K562 (cell line): ENCODE measurements around the gene MAML1. TPM values are rescaled to one million over a fixed set of nuclear protein-coding genes. Genes with fewer than 3 reads are reported as not detected.

Source experiments
- ATAC-seq: fragments of 200-7000 bp; cut with Tn5 transposase; 3 replicates; pipeline ENCODE4 v1.9.1; 2020; ENCODE audit warnings: moderate library complexity
- BruUV-seq: library from RNA; stranded (reverse); fragments of 400-500 nt; replicated peaks from 2 replicates; lab custom pipeline; 2021; lab: Mats Ljungman, UMichigan
- CTCF ChIA-PET: fragments of 300-600 bp; formaldehyde crosslinking; extraction: SDS; loops from one replicate; lab custom pipeline; 2021; ENCODE audit warnings: low intra/inter-chr PET ratio; lab: Yijun Ruan, JAX
- POLR2A ChIA-PET: fragments of 300-600, 350-650 bp; sonication (Branson Sonifier 250); formaldehyde crosslinking; extraction: SDS; loops from one replicate; lab custom pipeline; 2021; ENCODE audit warnings: antibody characterized with exemption, inconsistent platforms; lab: Yijun Ruan, JAX
- DNase-seq, 4 experiments: peaks; one replicate each; pipeline versions ENCODE4 v3.0.0 to v3.0.0-alpha.2; 2011 to 2018; ENCODE audit warnings: low spot score in 3 of 4, mixed read lengths in 3 of 4; ENCODE audit errors: extremely low read depth in 1 of 4
- FAIRE-seq: peaks from 2 replicates; lab custom pipeline; 2011; peaks lifted over from hg19 to GRCh38; lab: Jason Lieb, UNC
- H2AFZ ChIP-seq: 2 replicates; pipeline ENCODE4 v1.6.0; 2011; ENCODE audit warnings: low read depth, low read length, control low read depth, inconsistent platforms
- H3K27ac ChIP-seq: fragments of 200-600 bp; 3 replicates; pipeline ENCODE4 v1.8.0; 2011; ENCODE audit warnings: low read depth, mild to moderate bottlenecking, control low read depth, inconsistent platforms, low read length, moderate library complexity, mixed read lengths; ENCODE audit errors: extremely low read depth
- H3K27me3 ChIP-seq, 2 experiments: fragments of 300-600 bp in 1 of 2; 2 replicates in 1 of 2; 3 replicates in 1 of 2; pipeline versions ENCODE4 v1.6.0 to v1.8.0; 2011; ENCODE audit warnings: inconsistent platforms in 2 of 2, low read length in 2 of 2, mild to moderate bottlenecking in 1 of 2, mixed read lengths in 1 of 2, moderate library complexity in 1 of 2; ENCODE audit not compliant: control insufficient read depth in 2 of 2, insufficient read depth in 2 of 2
- H3K36me3 ChIP-seq: fragments of 300-600 bp; 3 replicates; pipeline ENCODE4 v1.8.0; 2011; ENCODE audit warnings: mild to moderate bottlenecking, low read length, inconsistent platforms; ENCODE audit not compliant: control insufficient read depth, insufficient read depth
- H3K4me1 ChIP-seq, 2 experiments: fragments of 200-600 bp in 1 of 2; replicated peaks in 1 of 2; 2 replicates in 1 of 2; 3 replicates in 1 of 2; pipeline versions ENCODE4 v1.5.1 to v1.8.0; 2011; ENCODE audit warnings: inconsistent platforms in 2 of 2, low read length in 2 of 2, mild to moderate bottlenecking in 1 of 2, mixed read lengths in 1 of 2, moderate library complexity in 1 of 2; ENCODE audit not compliant: control insufficient read depth in 2 of 2, insufficient read depth in 2 of 2
- H3K4me2 ChIP-seq: 2 replicates; pipeline ENCODE4 v1.6.1; 2011; ENCODE audit warnings: low read length, control low read depth, inconsistent platforms, mixed read lengths; ENCODE audit not compliant: insufficient read depth
- H3K4me3 ChIP-seq: fragments of 200-600 bp; sonication (generic), shearing (Covaris generic); 2 replicates; pipeline ENCODE4 v1.5.1; 2016; ENCODE audit warnings: control low read depth, inconsistent platforms
- H3K79me2 ChIP-seq: fragments of 200-600 bp; 3 replicates; pipeline ENCODE4 v1.8.0; 2011; ENCODE audit warnings: low read length, inconsistent platforms; ENCODE audit not compliant: control insufficient read depth, insufficient read depth
- H3K9ac ChIP-seq, 2 experiments: 2 replicates each; pipeline versions ENCODE4 v1.6.0 to v1.6.1; 2011; ENCODE audit warnings: low read depth in 2 of 2, low read length in 2 of 2, control low read depth in 1 of 2, inconsistent platforms in 1 of 2, mild to moderate bottlenecking in 1 of 2, mixed read lengths in 1 of 2; ENCODE audit not compliant: insufficient read depth in 1 of 2
- H3K9me1 ChIP-seq: one replicate; pipeline ENCODE4 v1.6.0; 2011; ENCODE audit warnings: inconsistent platforms, mild to moderate bottlenecking, low read length, moderate library complexity; ENCODE audit not compliant: control insufficient read depth, insufficient read depth
- H3K9me3 ChIP-seq: replicated peaks from 2 replicates; pipeline ENCODE4 v1.5.1; 2011; ENCODE audit warnings: low read depth, low read length, inconsistent platforms; ENCODE audit not compliant: control insufficient read depth, insufficient read depth
- H4K20me1 ChIP-seq: replicated peaks from 2 replicates; pipeline ENCODE4 v1.6.1; 2011; ENCODE audit warnings: low read length, inconsistent platforms, mixed read lengths; ENCODE audit not compliant: control insufficient read depth, insufficient read depth
- FOXP1 ChIP-seq: sonication (generic); formaldehyde crosslinking; IDR thresholded peaks from 2 replicates; pipeline ENCODE4 v1.8.0; 2022; ENCODE audit warnings: mild to moderate bottlenecking, missing genetic modification reagents
- MYC ChIP-seq, 2 experiments: fragments of 250-450 bp in 1 of 2; sonication (Bioruptor Pico) in 1 of 2; IDR thresholded peaks; 2 replicates each; pipeline versions ENCODE4 v1.5.1 to v1.6.1; 2012 to 2021; ENCODE audit warnings: low read depth in 2 of 2, borderline replicate concordance in 1 of 2, improper control_type of control experiment in 1 of 2, low read length in 1 of 2, mild to moderate bottlenecking in 1 of 2, moderate library complexity in 1 of 2
- NBN ChIP-seq: fragments of 450-650 bp; IDR thresholded peaks from 2 replicates; pipeline ENCODE4 v1.6.1; 2016; ENCODE audit warnings: low read depth, mild to moderate bottlenecking
- NFYB ChIP-seq: IDR thresholded peaks from 2 replicates; pipeline ENCODE4 v1.6.1; 2011; ENCODE audit warnings: mild to moderate bottlenecking, moderate library complexity; ENCODE audit not compliant: insufficient read length; ENCODE audit errors: extremely low read depth
- SREBF1 ChIP-seq: fragments of 150-350 bp; IDR thresholded peaks from 2 replicates; pipeline ENCODE4 v1.6.1; 2014; ENCODE audit warnings: antibody characterized with exemption, low read depth, low read length, borderline replicate concordance
- TBP ChIP-seq: optimal IDR thresholded peaks from 2 replicates; pipeline ENCODE3; 2011; ENCODE audit warnings: low read depth, low read length, improper control_type of control experiment
- ZNF232 ChIP-seq: sonication (generic); formaldehyde crosslinking; IDR thresholded peaks from 2 replicates; pipeline ENCODE4 v1.8.0; 2022; ENCODE audit warnings: mild to moderate bottlenecking, missing genetic modification reagents
- ZNF24 ChIP-seq: fragments of 450-650 bp; IDR thresholded peaks from 2 replicates; pipeline ENCODE4 v1.6.1; 2016
- ZNF639 ChIP-seq, 2 experiments: fragments of 200-800 bp in 1 of 2; sonication (Bioruptor generic) in 1 of 2; sonication (generic) in 1 of 2; formaldehyde crosslinking in 1 of 2; IDR thresholded peaks in 1 of 2; conservative IDR thresholded peaks in 1 of 2; 2 replicates each; pipeline versions ENCODE4 v1.5.0 to v1.6.1; 2016 to 2020; ENCODE audit warnings: missing compliant biosample characterization in 1 of 2, missing genetic modification characterization in 1 of 2, missing genetic modification reagents in 1 of 2
- ZNF699 ChIP-seq: fragments of 250-450 bp; sonication (Bioruptor Pico); IDR thresholded peaks from 2 replicates; pipeline ENCODE4 v1.8.0; 2021; ENCODE audit warnings: mild to moderate bottlenecking, moderate library complexity; ENCODE audit not compliant: insufficient replicate concordance
- WGBS: fragments of 100-300 bp; shearing (Covaris generic); methylation state at CpG from one replicate; pipeline ENCODE4 v1.1.6; 2016; ENCODE audit warnings: low coverage, mixed read lengths; ENCODE audit not compliant: insufficient coverage; ENCODE audit errors: missing lambda C conversion rate; 5-methylcytosine and 5-hydroxymethylcytosine counted together
- in situ Hi-C: fragments of 300-500 bp; cut with MboI; formaldehyde crosslinking; loops from 4 replicates; pipeline ENCODE4 v1.15.0; 2018; ENCODE audit warnings: inconsistent platforms, mixed read lengths
- intact Hi-C: fragments of 100-400 bp; cut with micrococcal nuclease; formaldehyde crosslinking; loops from 2 replicates; pipeline ENCODE4 v1.14.2; 2022
- polyA plus RNA-seq, 8 experiments: library from polyadenylated mRNA; depleted of rRNA in 4 of 8; stranded (reverse) in 5 of 8; unstranded in 3 of 8; fragments of >200 nt; fragmentation: Nextera tagmentation in 2 of 8; fragmentation: Illumina TruSeq in 1 of 8; extraction: Ambion mirVana in 2 of 8; extraction: Trizol in 1 of 8; gene quantifications; 2 replicates each; pipeline versions ENCODE4 v1.2.1 to v1.2.3, GENCODE V29; 2011 to 2014; ENCODE audit warnings: inconsistent platforms in 1 of 8, missing spikeins in 1 of 8
- total RNA-seq, 7 experiments: library from RNA; depleted of rRNA in 6 of 7; stranded (reverse); fragments of >200 nt in 6 of 7; fragmentation: Illumina TruSeq in 2 of 7; extraction: Trizol in 2 of 7; gene quantifications; 2 replicates each; pipeline versions ENCODE4 v1.2.1 to v1.2.3, GENCODE V29; 2011 to 2021; ENCODE audit warnings: low replicate concordance in 1 of 7

MAML1 gene
- total and polyA plus RNA-seq, 9 of the 15 experiments (the other 6 are each of a cell fraction or from before 2014, with no cell fraction given): 0.32 to 18.4 (median 7.0) TPM

GRCh38 chr5:179763215-179763945 lies 30.8 kb downstream of the MAML1 start:
- ChIA-PET CTCF (interaction anchor here (0.8 to 1.2 kb wide), 3 partner anchors 59 to 94 kb away, joined by 3 read pairs; no protein-coding TSS in a partner anchor), POLR2A (interaction anchor here (0.6 to 1.5 kb wide), 9 partner anchors 8 to 275 kb away, joined by 3 to 6 read pairs (median 3); partner anchors contain the start of gene LTC4S)
- intact Hi-C loops (loop anchor here (1.0 to 5.0 kb wide), 2 partner anchors 144 to 329 kb away; partner anchors contain the start of gene TBC1D9B), in situ Hi-C loops (no loop called here)
- Histone ChIP-seq H3K9me1 (peaks cover 21% of the 10 kb centered on the region), H3K9ac (no peak overlapping the region), H3K4me1 (peaks cover 27 to 52% of the 10 kb centered on the region in 2 experiments), H3K27me3 (no peaks in the 10 kb centered on the region), H3K27ac (no peak overlapping the region), H2AFZ (no peak overlapping the region), H3K9me3 (no peaks in the 10 kb centered on the region), H3K4me3 (no peak overlapping the region), H3K36me3 (peaks cover 42% of the 10 kb centered on the region), H4K20me1 (peaks cover 49% of the 10 kb centered on the region), H3K79me2 (peaks cover 82% of the 10 kb centered on the region), H3K4me2 (no peak overlapping the region)
- DNase-seq: peak; percentile 75 to 84 (median 79)
- 32% methylated on average over 10 of the region's 10 CpGs for WGBS
- ATAC-seq: peak; percentile 82
- no TSS peak for BruUV-seq
- FAIRE-seq: peak; percentile 75
- no peak for TF ChIP-seq SREBF1
- TF ChIP-seq NFYB: no peak
- TF ChIP-seq ZNF24: no peak
- TF ChIP-seq FOXP1 (CRISPR knock-in tag): no peak
- TF ChIP-seq ZNF639 (CRISPR knock-in tag; conservative IDR thresholded peaks at IDR 0.05 in 1 of 2, IDR thresholded peaks at IDR 0.05 in 1 of 2): no peak
- no peak for TF ChIP-seq MYC (IDR thresholded peaks at IDR 0.05; ENCODE audit: low read depth, low read length)
- no peak for TF ChIP-seq MYC (CRISPR knock-in tag; IDR thresholded peaks at IDR 0.05; ENCODE audit: borderline replicate concordance, low read depth)
- no peak for TF ChIP-seq TBP
- no peak for TF ChIP-seq ZNF699
- no peak for TF ChIP-seq ZNF232 (CRISPR knock-in tag)
- 0 out of 2 replicates have a peak, but pooled peaks have one; percentile 62 for TF ChIP-seq NBN
